NCI-H2196 treated with DMSO at 0.1 percent for 48 hours (cell line): ENCODE results near the gene KLF15.
"Not testable (repeated sequence)": the region's sequence is repeated elsewhere in the genome, so short reads cannot be mapped to it uniquely, and the experiment has no call there.

ENCODE experiments used
- DNase-seq: peaks from one replicate; lab custom pipeline; 2025; ENCODE audit not compliant: unreplicated experiment; lab: John Stamatoyannopoulos, UW

KLF15 gene

GRCh38 chr3:126348308-126348920, 8.8 kb downstream of the KLF15 start:
- DNase-seq: no peak

DNA sequence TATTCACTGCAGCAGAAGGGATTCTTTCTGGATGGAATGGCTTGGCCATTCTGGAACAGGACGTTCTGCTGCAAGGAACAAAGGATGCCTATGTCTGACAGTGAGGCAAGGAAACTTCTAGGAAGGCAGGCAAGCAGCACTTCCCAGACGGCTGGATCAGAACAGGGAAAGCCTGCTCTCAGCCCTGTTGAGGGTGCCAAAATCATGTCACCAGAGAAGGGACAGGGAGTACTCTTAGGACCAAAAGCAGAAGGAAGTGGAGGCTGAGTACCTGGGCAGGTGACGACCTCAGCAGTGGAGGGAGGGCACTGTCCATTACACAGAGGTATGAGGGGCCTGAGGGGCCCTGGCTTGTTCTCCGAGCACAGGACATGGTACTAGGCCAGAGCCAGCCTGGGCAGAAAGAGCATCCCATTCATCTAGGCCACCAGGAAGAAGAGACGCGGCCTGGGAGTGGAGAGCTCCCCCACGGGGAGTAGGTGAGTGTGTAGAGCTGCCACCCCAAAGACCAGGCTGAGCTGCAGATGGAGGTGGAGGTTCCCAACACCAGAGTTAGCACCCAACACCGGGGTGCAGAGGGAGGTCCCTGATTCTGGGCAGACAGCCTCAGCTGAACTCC, 9.6 kb downstream of the KLF15 start:
- no peak for DNase-seq

GRCh38 chr3:126346466-126346865, 10.7 kb downstream of the KLF15 start:
- no peak for DNase-seq

- DNase-seq: peak; percentile 40
Measured at GRCh38 chr3:126345641-126346460, 11.4 kb downstream of the KLF15 start.

- no peak for DNase-seq
Measured at GRCh38 chr3:126345231-126345630, 12.0 kb downstream of the KLF15 start.

GRCh38 chr3:126344380-126345041, 12.7 kb downstream of the KLF15 start:
- DNase-seq: no peak

DNA sequence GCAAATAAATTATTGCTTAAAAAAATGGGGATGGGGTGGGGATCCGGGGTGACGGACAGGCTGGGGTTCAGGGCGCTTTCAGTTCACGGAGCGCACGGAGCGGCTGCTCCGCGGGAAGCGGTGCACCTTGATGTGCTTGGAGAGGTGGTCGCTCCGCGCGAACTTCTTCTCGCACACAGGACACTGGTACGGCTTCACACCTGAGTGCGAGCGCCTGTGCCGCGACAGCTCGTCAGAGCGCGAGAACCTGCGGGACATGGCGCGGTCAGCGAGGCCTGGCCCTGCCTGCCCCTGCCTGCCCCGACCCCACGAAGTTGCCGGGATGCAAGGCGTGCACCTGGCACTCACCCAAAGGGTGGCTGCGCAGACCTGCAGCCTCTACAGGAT, 13.6 kb downstream of the KLF15 start:
- DNase-seq: no peak

GRCh38 chr3:126342991-126343648, 14.1 kb downstream of the KLF15 start:
- DNase-seq: no peak

GRCh38 chr3:126342211-126342610, 15.0 kb downstream of the KLF15 start:
- no peak for DNase-seq

GRCh38 chr3:126341755-126342150, 15.5 kb downstream of the KLF15 start:
- DNase-seq: no peak

- DNase-seq: no peak
Measured at GRCh38 chr3:126340943-126341754, 16.1 kb downstream of the KLF15 start.

GRCh38 chr3:126340596-126340942, 16.6 kb downstream of the KLF15 start:
- DNase-seq: no peak

DNA sequence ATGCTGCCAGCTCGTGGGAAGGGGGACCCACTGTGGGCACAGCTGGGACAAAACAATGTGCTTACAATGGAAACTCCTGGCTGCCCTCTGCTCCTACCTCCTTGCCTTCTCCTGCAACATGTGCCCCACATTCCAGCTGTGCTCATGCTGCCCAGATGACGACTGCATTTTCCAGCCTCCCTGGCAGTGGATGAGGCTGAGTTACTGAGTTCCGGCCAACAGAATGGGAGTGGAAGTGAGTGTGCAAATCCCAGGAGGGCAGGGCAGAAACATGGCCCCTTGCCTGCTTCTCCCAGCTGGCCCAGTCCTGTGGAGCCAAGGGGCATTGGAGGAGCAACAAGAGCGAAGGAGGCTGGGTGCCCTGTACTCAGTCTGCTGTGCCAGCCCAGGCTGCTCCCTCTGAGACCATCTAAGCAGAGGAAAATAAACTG, 17.1 kb downstream of the KLF15 start:
- no peak for DNase-seq

DNA sequence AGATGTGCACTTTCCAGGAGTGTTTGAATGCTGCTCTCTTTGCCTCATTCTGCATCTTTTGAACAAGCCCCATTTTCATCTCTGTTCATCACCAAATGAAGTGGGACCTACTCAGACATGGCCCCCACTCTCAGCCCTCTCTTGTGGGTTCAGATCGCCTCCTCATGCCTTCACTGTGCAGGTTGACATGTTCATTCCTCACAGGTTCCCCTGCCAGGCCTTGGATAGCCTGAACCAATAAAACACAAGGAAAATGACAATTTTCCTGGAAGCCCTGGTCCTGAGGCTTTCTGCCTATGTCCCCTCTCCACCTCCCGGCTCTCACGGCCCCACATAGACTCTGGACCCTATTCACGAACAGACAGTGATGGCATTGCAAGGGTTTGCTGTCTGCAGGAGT, 17.7 kb downstream of the KLF15 start:
- DNase-seq: no peak

- DNase-seq: no peak
Measured at GRCh38 chr3:126338790-126339288, 18.4 kb downstream of the KLF15 start.

- no peak for DNase-seq
Measured at GRCh38 chr3:126337980-126338651, 19.1 kb downstream of the KLF15 start.

- not testable (repeated sequence) for DNase-seq
Measured at GRCh38 chr3:126331812-126332336, 25.3 kb downstream of the KLF15 start.

- DNase-seq: no peak
Measured at GRCh38 chr3:126329927-126330725, 27.1 kb downstream of the KLF15 start.

GRCh38 chr3:126326629-126327028, 30.6 kb downstream of the KLF15 start:
- no peak for DNase-seq
